ENCODE results near the gene GPR156.

Gene GPR156

GRCh38 chr3:120289636-120290035, 4.6 kb upstream of the GPR156 start:
- no peak for TF ChIP-seq CTCF (IDR thresholded peaks at IDR 0.05; ENCODE audit: low read depth, low read length)
- H3K4me3 ChIP-seq (ENCODE audit: low read depth, low read length), result no peak overlapping the region

DNA sequence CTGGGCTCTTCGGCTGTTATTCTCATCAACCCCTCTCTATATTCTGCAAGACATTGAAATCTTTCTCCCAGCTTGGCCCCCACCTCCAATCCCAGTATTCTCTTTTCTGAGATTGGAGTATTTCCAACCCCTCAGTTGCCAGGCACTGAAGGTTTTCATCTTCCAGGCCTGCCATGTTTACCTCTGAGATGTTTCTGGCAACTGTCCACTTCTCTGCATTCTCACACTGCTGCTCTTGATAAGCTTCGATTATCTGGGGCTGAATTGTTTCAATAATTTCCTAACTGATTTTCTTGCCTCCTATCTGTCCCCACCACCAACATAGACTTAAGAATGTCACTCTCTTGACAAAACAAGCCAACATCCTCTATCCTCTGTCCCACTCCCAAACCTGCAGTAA, 1.4 kb upstream of the GPR156 start:
- no peak overlapping the region for H3K4me3 ChIP-seq (ENCODE audit: low read depth, low read length)
- no peak for TF ChIP-seq CTCF (IDR thresholded peaks at IDR 0.05; ENCODE audit: low read depth, low read length)

- no peak for TF ChIP-seq CTCF (IDR thresholded peaks at IDR 0.05; ENCODE audit: low read depth, low read length)
Measured at GRCh38 chr3:120285508-120285841, 453 bp upstream of the GPR156 start.

DNA sequence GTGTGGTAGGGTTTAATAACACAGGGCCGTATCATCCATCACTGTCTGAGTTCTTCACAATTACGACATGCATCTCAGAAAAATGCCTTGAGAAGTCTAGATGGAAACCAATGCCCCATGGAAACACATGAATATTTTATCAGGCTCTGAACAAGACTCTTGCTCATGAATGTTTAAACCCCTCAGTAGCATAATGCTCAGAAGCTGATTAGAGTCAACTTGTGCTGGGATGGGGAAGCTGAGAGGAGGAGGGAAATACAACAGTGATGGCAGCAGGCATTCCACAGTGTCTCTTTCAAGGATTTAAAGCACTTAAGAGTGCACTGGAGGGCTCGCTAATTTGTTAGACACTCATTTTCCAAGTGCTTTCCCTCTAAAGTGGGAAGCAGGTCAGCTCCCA, 3.8 kb downstream of the GPR156 start:
- no peak for TF ChIP-seq CTCF (IDR thresholded peaks at IDR 0.05; ENCODE audit: low read depth, low read length)
- no peak overlapping the region for H3K4me3 ChIP-seq (ENCODE audit: low read depth, low read length)

More at GRCh38 chr3:120285508-120285841, 453 bp upstream of the GPR156 start:
- H3K4me3 ChIP-seq (ENCODE audit: low read depth, low read length), result peak overlapping the region; percentile 41

DNA sequence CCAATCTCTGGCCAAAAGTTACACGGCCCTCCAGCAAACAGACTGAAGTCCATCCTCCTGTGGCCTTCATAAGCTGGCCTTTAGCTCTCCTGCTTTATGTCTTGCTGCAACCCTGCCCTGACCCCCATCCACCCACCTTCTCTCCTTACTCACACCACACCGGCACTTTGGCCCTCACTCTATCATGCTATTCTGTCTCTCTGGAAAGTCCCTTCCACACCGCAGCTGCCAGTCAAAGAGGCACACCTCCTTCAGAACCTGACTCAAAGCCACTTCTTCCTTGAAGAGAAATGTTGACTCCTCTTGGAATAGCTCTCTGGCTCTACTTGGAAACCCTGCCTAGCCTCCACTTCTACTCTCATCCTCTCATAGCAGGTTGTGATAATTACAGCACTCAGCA, 4.5 kb downstream of the GPR156 start:
- no peak for TF ChIP-seq CTCF (IDR thresholded peaks at IDR 0.05; ENCODE audit: low read depth, low read length)
- H3K4me3 ChIP-seq (ENCODE audit: low read depth, low read length), result no peak overlapping the region

DNA sequence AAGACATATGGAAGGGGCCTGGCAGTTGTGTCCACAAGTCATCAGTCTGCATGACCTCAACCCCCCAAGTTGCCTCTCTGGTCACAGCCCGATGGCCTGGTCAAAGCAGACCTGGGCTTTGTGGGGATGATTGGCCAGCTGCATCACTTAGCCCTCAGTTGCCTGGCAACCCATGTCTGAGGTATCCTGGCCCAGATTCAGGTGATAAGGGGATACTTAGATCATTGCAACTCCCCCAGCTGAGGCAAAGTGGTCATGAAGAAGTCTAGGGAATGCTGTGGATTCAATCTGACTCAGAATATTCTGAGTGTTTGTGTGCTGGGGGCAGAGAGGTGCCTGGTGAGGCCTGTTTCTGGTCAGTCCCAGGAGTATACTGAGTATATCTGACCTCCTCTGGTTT, 5.0 kb downstream of the GPR156 start:
- TF ChIP-seq CTCF (IDR thresholded peaks at IDR 0.05; ENCODE audit: low read depth, low read length), result no peak
- no peak overlapping the region for H3K4me3 ChIP-seq (ENCODE audit: low read depth, low read length)

DNA sequence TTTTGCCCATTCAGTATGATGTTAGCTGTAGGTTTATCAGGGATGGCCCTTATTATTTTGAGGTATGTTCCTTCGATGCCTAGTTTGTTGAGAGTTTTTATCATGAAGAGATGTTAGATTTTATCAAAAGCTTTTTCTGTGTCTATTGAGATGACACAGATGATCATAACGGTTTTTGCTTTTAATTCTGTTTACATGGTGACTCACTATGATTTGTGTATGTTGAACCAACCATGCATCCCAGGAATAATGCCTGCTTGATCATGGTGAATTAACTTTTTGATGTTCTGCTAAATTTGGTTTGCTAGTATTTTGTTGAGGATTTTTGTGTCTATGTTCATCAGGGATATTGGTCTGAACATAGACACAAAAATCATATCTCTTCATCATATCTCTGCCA, 8.3 kb downstream of the GPR156 start:
- no peak overlapping the region for H3K4me3 ChIP-seq (ENCODE audit: low read depth, low read length)
- TF ChIP-seq CTCF (IDR thresholded peaks at IDR 0.05; ENCODE audit: low read depth, low read length), result no peak
